Uterus (tissue), 4 donors: ENCODE results near the gene FLNB. TPM values are rescaled to one million over a fixed set of nuclear protein-coding genes. Genes with fewer than 3 reads are reported as not detected.

ENCODE experiments used
- DNase-seq, 2 donors: peaks; one replicate each; pipeline ENCODE4 v3.0.0-alpha.2; 2019 to 2020
- H3K27ac ChIP-seq, 2 donors: fragments of 200-600 bp; sonication (generic); 1 replicate in 1 of 2; 2 replicates in 1 of 2; pipeline ENCODE4 v1.5.1; 2016 to 2018
- H3K27me3 ChIP-seq, 2 donors: fragments of 200-600 bp; sonication (generic); one replicate each; pipeline ENCODE4 v1.5.1; 2018 to 2019; ENCODE audit warnings: control low read depth in 1 of 2
- H3K36me3 ChIP-seq, 2 donors: fragments of 200-600 bp; sonication (generic); one replicate each; pipeline ENCODE4 v1.5.1; 2019; ENCODE audit warnings: control low read depth in 1 of 2
- H3K4me1 ChIP-seq, 2 donors: fragments of 200-600 bp; sonication (generic); one replicate each; pipeline ENCODE4 v1.5.1; 2018 to 2019; ENCODE audit warnings: control low read depth in 1 of 2
- H3K4me3 ChIP-seq, 2 donors: fragments of 200-600 bp; sonication (generic); 1 replicate in 1 of 2; 2 replicates in 1 of 2; pipeline ENCODE4 v1.5.1; 2018 to 2019; ENCODE audit warnings: mild to moderate bottlenecking in 1 of 2
- H3K9me3 ChIP-seq, 2 donors: fragments of 200-600 bp; sonication (generic); one replicate each; pipeline ENCODE4 v1.5.1; 2019; ENCODE audit warnings: control low read depth in 1 of 2
- CTCF ChIP-seq, 4 experiments: fragments of 200-600 bp in 2 of 4; fragments of 450-650 bp in 2 of 4; sonication (generic) in 2 of 4; IDR thresholded peaks; one replicate each; pipeline ENCODE4 v1.5.1; 2016 to 2019; ENCODE audit warnings: antibody characterized with exemption in 4 of 4, mild to moderate bottlenecking in 2 of 4, moderate library complexity in 1 of 4
- POLR2A ChIP-seq, 2 donors: fragments of 450-650 bp; IDR thresholded peaks; one replicate each; pipeline ENCODE4 v1.6.1; 2016; ENCODE audit warnings: antibody characterized with exemption in 2 of 2, mild to moderate bottlenecking in 1 of 2, moderate library complexity in 1 of 2
- intact Hi-C: fragments of 100-400 bp; cut with DNase I; formaldehyde crosslinking; loops from one replicate; pipeline ENCODE4 v1.15.1; 2023; ENCODE audit warnings: low total_unique reads
- total RNA-seq, 4 donors: library from RNA; depleted of rRNA in 3 of 4; stranded (reverse); fragments of >200 nt in 3 of 4; gene quantifications; one replicate each; pipeline versions ENCODE4 v1.1.0 to v1.2.4, GENCODE V29; 2014 to 2023
- donor health status: DM: yes; HTN: yes; CAD: no.

Gene FLNB
- total RNA-seq, 4 donors from 2014 or later, result 52.4 to 283 (median 148) TPM

DNA sequence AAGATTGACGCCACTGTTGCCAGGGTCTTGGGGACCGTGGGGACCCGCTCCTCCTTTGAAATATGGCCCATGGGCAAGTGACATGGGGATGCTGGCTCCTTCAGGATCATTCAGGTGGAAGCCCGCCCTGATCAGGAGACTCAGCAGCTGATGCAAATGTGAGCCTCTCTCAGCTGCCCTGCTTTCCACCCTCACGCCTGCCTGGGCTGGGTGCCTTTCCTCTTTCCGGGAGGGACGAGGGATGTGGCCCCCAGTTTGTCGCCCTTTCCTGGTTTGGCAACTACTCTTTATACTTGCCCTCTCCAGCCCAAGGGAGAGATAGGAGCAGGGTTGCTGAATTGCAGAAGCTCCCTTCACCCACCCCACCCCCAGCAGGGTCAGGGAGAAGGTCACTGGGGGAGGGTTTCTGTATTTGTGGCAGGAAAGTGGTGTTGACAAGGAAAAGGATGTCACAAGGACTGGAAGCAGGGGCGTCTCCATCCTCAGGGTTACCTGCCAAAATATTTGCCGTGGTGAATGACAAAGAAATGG is 180.8 kb downstream of the FLNB start:
- no peaks in the 10 kb centered on the region for H3K36me3 ChIP-seq
- DNase-seq, result peak in 1 of 2 donors; percentile 36
- H3K27ac ChIP-seq, result peak overlapping the region in 1 of 2 donors; percentile 49
- TF ChIP-seq CTCF (IDR thresholded peaks at IDR 0.05), result no peak
- no peak for TF ChIP-seq POLR2A (IDR thresholded peaks at IDR 0.05)
- intact Hi-C loops, result no loop called here
- H3K27me3 ChIP-seq, result no peaks in the 10 kb centered on the region
- H3K9me3 ChIP-seq, result no peaks in the 10 kb centered on the region
- H3K4me1 ChIP-seq, result no peaks in the 10 kb centered on the region
- H3K4me3 ChIP-seq, result no peak overlapping the region

- Histone ChIP-seq H3K4me3 (no peak overlapping the region), H3K36me3 (no peaks in the 10 kb centered on the region), H3K27me3 (no peaks in the 10 kb centered on the region), H3K4me1 (no peaks in the 10 kb centered on the region), H3K27ac (peak overlapping the region in 1 of 2 donors; percentile 49), H3K9me3 (no peaks in the 10 kb centered on the region)
- intact Hi-C loops, result no loop called here
- no peak for DNase-seq
- TF ChIP-seq POLR2A (IDR thresholded peaks at IDR 0.05) (no peak), CTCF (IDR thresholded peaks at IDR 0.05) (no peak)
Observed at GRCh38 chr3:58189691-58190090, 181.5 kb downstream of the FLNB start.

DNA sequence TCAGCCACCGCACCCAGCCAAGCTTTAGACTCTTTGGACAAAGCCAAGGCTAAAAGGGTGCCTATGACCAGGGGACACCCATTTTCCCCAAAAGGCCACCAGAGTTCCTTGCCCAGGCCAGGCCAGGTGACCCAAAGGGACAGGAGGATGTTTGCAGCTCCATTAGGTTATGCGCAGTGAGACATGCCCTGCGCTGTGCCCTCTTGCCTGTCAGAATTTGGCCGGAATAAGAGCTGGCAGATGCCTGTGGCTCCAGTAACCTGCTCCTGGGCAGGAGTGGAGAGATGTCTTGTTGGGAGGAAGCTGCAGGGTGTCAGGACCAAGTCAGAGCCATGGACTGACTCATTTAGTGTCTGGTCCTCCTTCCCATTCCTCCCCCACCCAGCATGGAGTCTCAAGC is 182.1 kb downstream of the FLNB start:
- Histone ChIP-seq H3K4me3 (no peak overlapping the region), H3K27ac (peak overlapping the region in 1 of 2 donors; percentile 49), H3K27me3 (no peaks in the 10 kb centered on the region), H3K4me1 (no peaks in the 10 kb centered on the region), H3K36me3 (no peaks in the 10 kb centered on the region), H3K9me3 (no peaks in the 10 kb centered on the region)
- intact Hi-C loops, result no loop called here
- TF ChIP-seq POLR2A (IDR thresholded peaks at IDR 0.05) (no peak), CTCF (IDR thresholded peaks at IDR 0.05) (no peak)
- DNase-seq, result no peak

GRCh38 chr3:58190882-58191281 is 182.7 kb downstream of the FLNB start:
- intact Hi-C loops, result no loop called here
- no peak for DNase-seq
- no peaks in the 10 kb centered on the region for H3K27me3 ChIP-seq
- no peak overlapping the region for H3K4me3 ChIP-seq
- H3K36me3 ChIP-seq, result no peaks in the 10 kb centered on the region
- H3K9me3 ChIP-seq, result no peaks in the 10 kb centered on the region
- H3K27ac ChIP-seq, result no peak overlapping the region
- TF ChIP-seq POLR2A (IDR thresholded peaks at IDR 0.05) (no peak), CTCF (IDR thresholded peaks at IDR 0.05) (no peak)
- no peaks in the 10 kb centered on the region for H3K4me1 ChIP-seq

GRCh38 chr3:58191361-58191991 is 183.3 kb downstream of the FLNB start:
- intact Hi-C loops, result no loop called here
- no peak for DNase-seq

More at GRCh38 chr3:58191361-58191991, 183.3 kb downstream of the FLNB start:
- Histone ChIP-seq H3K4me1 (no peaks in the 10 kb centered on the region), H3K36me3 (no peaks in the 10 kb centered on the region), H3K27me3 (no peaks in the 10 kb centered on the region), H3K27ac (no peak overlapping the region), H3K9me3 (no peaks in the 10 kb centered on the region), H3K4me3 (no peak overlapping the region)
- TF ChIP-seq POLR2A (IDR thresholded peaks at IDR 0.05) (no peak), CTCF (IDR thresholded peaks at IDR 0.05) (no peak)
